H1 (cell line): ENCODE results near the gene DKKL1. TPM values are rescaled to one million over a fixed set of nuclear protein-coding genes. Genes with fewer than 3 reads are reported as not detected.

Source experiments
- CTCF ChIA-PET: fragments of 300-600 bp; sonication (Branson Sonifier 250); formaldehyde crosslinking; loops from one replicate; lab custom pipeline; 2021; ENCODE audit not compliant: partially characterized antibody; lab: Charles Lee
- POLR2A ChIA-PET: fragments of 300-600 bp; sonication (Branson Sonifier 250); formaldehyde crosslinking; loops from one replicate; lab custom pipeline; 2021; ENCODE audit warnings: inconsistent platforms; ENCODE audit not compliant: partially characterized antibody; lab: Charles Lee
- DNase-seq, 2 experiments: peaks; one replicate each; pipeline versions ENCODE4 v3.0.0 to v3.0.0-alpha.2; 2010 to 2022; ENCODE audit warnings: low spot score in 2 of 2, low read depth in 1 of 2, mixed read lengths in 1 of 2
- FAIRE-seq: peaks from 2 replicates; lab custom pipeline; 2011; peaks lifted over from hg19 to GRCh38; lab: Jason Lieb, UNC
- H2AFZ ChIP-seq: 2 replicates; pipeline ENCODE4 v1.8.1; 2012; ENCODE audit warnings: low read length, inconsistent platforms
- H2AK5ac ChIP-seq: 2 replicates; pipeline ENCODE4 v1.6.1; 2013; ENCODE audit warnings: low read depth, low read length
- H2BK120ac ChIP-seq: replicated peaks from 2 replicates; pipeline ENCODE3; 2013; ENCODE audit warnings: low read depth, low read length, inconsistent platforms
- H2BK12ac ChIP-seq: 2 replicates; pipeline ENCODE4 v1.6.1; 2013; ENCODE audit warnings: low read depth, low read length
- H2BK15ac ChIP-seq: 2 replicates; pipeline ENCODE4 v1.6.1; 2013; ENCODE audit warnings: low read length
- H2BK20ac ChIP-seq: 2 replicates; pipeline ENCODE4 v1.6.1; 2013; ENCODE audit warnings: low read length
- H2BK5ac ChIP-seq: 2 replicates; pipeline ENCODE4 v1.6.1; 2013; ENCODE audit warnings: low read depth, low read length
- H3K14ac ChIP-seq: 2 replicates; pipeline ENCODE4 v1.6.1; 2013; ENCODE audit warnings: inconsistent platforms; ENCODE audit not compliant: insufficient read length
- H3K18ac ChIP-seq: 2 replicates; pipeline ENCODE4 v1.6.1; 2013; ENCODE audit warnings: low read length; ENCODE audit errors: extremely low read depth
- H3K23ac ChIP-seq: 2 replicates; pipeline ENCODE4 v1.6.1; 2013; ENCODE audit warnings: inconsistent platforms; ENCODE audit not compliant: insufficient read length
- H3K23me2 ChIP-seq: 2 replicates; pipeline ENCODE4 v1.6.1; 2013; ENCODE audit warnings: low read depth, low read length
- H3K27ac ChIP-seq: 2 replicates; pipeline ENCODE4 v1.6.1; 2011; ENCODE audit warnings: low read depth, low read length, inconsistent platforms
- H3K27me3 ChIP-seq, 4 experiments: replicated peaks in 1 of 4; 1 replicate in 1 of 4; 2 replicates in 3 of 4; pipeline versions ENCODE4 v1.6.1 to v1.8.1; 2011 to 2013; ENCODE audit warnings: low read length in 3 of 4, mild to moderate bottlenecking in 3 of 4, inconsistent platforms in 2 of 4, mixed read lengths in 2 of 4, moderate library complexity in 1 of 4; ENCODE audit not compliant: control insufficient read depth in 3 of 4, insufficient read depth in 3 of 4; ENCODE audit errors: extremely low read depth in 1 of 4
- H3K36me3 ChIP-seq, 4 experiments: 2 replicates each; pipeline versions ENCODE4 v1.6.1 to v1.8.1; 2011 to 2013; ENCODE audit warnings: mild to moderate bottlenecking in 4 of 4, low read length in 3 of 4, moderate library complexity in 2 of 4, control low read depth in 1 of 4, inconsistent platforms in 1 of 4; ENCODE audit not compliant: insufficient read depth in 4 of 4, control insufficient read depth in 2 of 4
- H3K4ac ChIP-seq: replicated peaks from 2 replicates; pipeline ENCODE3; 2013; ENCODE audit warnings: low read length, low read depth, mixed read lengths, inconsistent platforms; ENCODE audit not compliant: insufficient read length
- H3K4me1 ChIP-seq, 4 experiments: replicated peaks in 1 of 4; 1 replicate in 1 of 4; 2 replicates in 3 of 4; pipeline versions ENCODE4 v1.6.1 to v1.8.1; 2011 to 2013; ENCODE audit warnings: low read length in 3 of 4, inconsistent platforms in 2 of 4, mixed read lengths in 1 of 4; ENCODE audit not compliant: insufficient read depth in 4 of 4, control insufficient read depth in 3 of 4
- H3K4me2 ChIP-seq, 2 experiments: 2 replicates each; pipeline versions ENCODE4 v1.6.1 to v1.8.1; 2011 to 2013; ENCODE audit warnings: low read depth in 2 of 2, low read length in 2 of 2, control low read depth in 1 of 2, inconsistent platforms in 1 of 2, mild to moderate bottlenecking in 1 of 2; ENCODE audit not compliant: insufficient read depth in 1 of 2
- H3K4me3 ChIP-seq, 4 experiments: fragments of 200-600, 300-600 bp in 1 of 4; sonication (generic), shearing (Covaris generic), sonication (Bioruptor Twin) in 1 of 4; 2 replicates each; pipeline versions ENCODE4 v1.5.1 to v1.8.1; 2011 to 2016; ENCODE audit warnings: low read length in 4 of 4, low read depth in 3 of 4, control low read depth in 2 of 4, inconsistent platforms in 2 of 4, mild to moderate bottlenecking in 2 of 4, mixed read lengths in 1 of 4, moderate library complexity in 1 of 4; ENCODE audit not compliant: insufficient read depth in 2 of 4; ENCODE audit errors: extremely low read depth in 1 of 4
- H3K56ac ChIP-seq: replicated peaks from 2 replicates; pipeline ENCODE3; 2013; ENCODE audit warnings: low read depth, mild to moderate bottlenecking, mixed read lengths, low read length, inconsistent platforms; ENCODE audit not compliant: insufficient read length
- H3K79me1 ChIP-seq: 2 replicates; pipeline ENCODE4 v1.6.1; 2013; ENCODE audit warnings: low read depth, low read length, control low read depth
- H3K79me2 ChIP-seq, 2 experiments: 2 replicates each; pipeline versions ENCODE4 v1.6.1 to v1.8.1; 2012 to 2013; ENCODE audit warnings: low read length in 2 of 2, mild to moderate bottlenecking in 2 of 2, inconsistent platforms in 1 of 2; ENCODE audit not compliant: insufficient read depth in 2 of 2, control insufficient read depth in 1 of 2
- H3K9ac ChIP-seq, 4 experiments: replicated peaks in 1 of 4; 1 replicate in 1 of 4; 2 replicates in 3 of 4; pipeline versions ENCODE4 v1.6.1 to v1.8.1; 2011 to 2013; ENCODE audit warnings: low read depth in 3 of 4, low read length in 3 of 4, control low read depth in 2 of 4, mild to moderate bottlenecking in 2 of 4, moderate library complexity in 2 of 4, inconsistent platforms in 1 of 4; ENCODE audit errors: extremely low read depth in 1 of 4
- H3K9me3 ChIP-seq, 2 experiments: 2 replicates each; pipeline versions ENCODE4 v1.6.1 to v1.8.1; 2012 to 2013; ENCODE audit warnings: mild to moderate bottlenecking in 2 of 2, moderate library complexity in 2 of 2, control low read depth in 1 of 2, inconsistent platforms in 1 of 2, low read depth in 1 of 2, low read length in 1 of 2, mixed read lengths in 1 of 2; ENCODE audit not compliant: insufficient read depth in 2 of 2
- H4K20me1 ChIP-seq, 2 experiments: replicated peaks in 1 of 2; 2 replicates each; pipeline versions ENCODE3 to v1.8.1; 2011 to 2013; ENCODE audit warnings: inconsistent platforms in 2 of 2, low read length in 2 of 2, mild to moderate bottlenecking in 1 of 2; ENCODE audit not compliant: insufficient read depth in 2 of 2, control insufficient read depth in 1 of 2
- H4K5ac ChIP-seq: 2 replicates; pipeline ENCODE4 v1.6.1; 2013; ENCODE audit warnings: low read length, low read depth, mixed read lengths, inconsistent platforms; ENCODE audit not compliant: insufficient read length
- H4K8ac ChIP-seq: 2 replicates; pipeline ENCODE4 v1.8.0; 2013; ENCODE audit warnings: mild to moderate bottlenecking, moderate library complexity, low read length, inconsistent platforms; ENCODE audit not compliant: insufficient read depth; ENCODE audit errors: extremely low read depth
- H4K91ac ChIP-seq: replicated peaks from 2 replicates; pipeline ENCODE3; 2013; ENCODE audit warnings: low read length, mixed read lengths, inconsistent platforms; ENCODE audit not compliant: insufficient read length
- E2F6 ChIP-seq: IDR thresholded peaks from 2 replicates; pipeline ENCODE4 v1.6.1; 2012; ENCODE audit warnings: inconsistent platforms
- NANOG ChIP-seq: IDR thresholded peaks from 2 replicates; pipeline ENCODE4 v1.6.1; 2011; ENCODE audit warnings: low read length, low read depth, mild to moderate bottlenecking, inconsistent platforms; ENCODE audit not compliant: insufficient read depth, poor library complexity, severe bottlenecking
- WGBS, 2 experiments: shearing (Covaris generic) in 1 of 2; methylation state at CpG; one replicate each; pipeline versions ENCODE4 v1.1.6 to v1.1.7; 2013 to 2015; ENCODE audit warnings: low lambda C conversion rate in 2 of 2, mixed read lengths in 2 of 2, inconsistent platforms in 1 of 2, low coverage in 1 of 2, missing lambda C conversion rate in 1 of 2; ENCODE audit not compliant: insufficient replicate concordance in 2 of 2, insufficient coverage in 1 of 2, insufficient read length in 1 of 2; ENCODE audit errors: extremely low coverage in 1 of 2, missing lambda C conversion rate in 1 of 2; 5-methylcytosine and 5-hydroxymethylcytosine counted together
- polyA plus RNA-seq, 7 experiments: library from polyadenylated mRNA; depleted of rRNA in 3 of 7; stranded (reverse) in 5 of 7; unstranded in 2 of 7; fragments of >200 nt in 5 of 7; fragments of 200-250 nt in 2 of 7; gene quantifications; 1 replicate in 5 of 7; 2 replicates in 1 of 7; 4 replicates in 1 of 7; pipeline versions ENCODE4 v1.2.1 to v1.2.3, GENCODE V29; 2011 to 2013; ENCODE audit warnings: missing spikeins in 2 of 7, mixed read lengths in 2 of 7
- total RNA-seq: library from RNA; stranded (reverse); fragmentation: NEBNext Ultra II Directional; extraction: Animal tissue kit (Norgen Biotek cat#: 25700); gene quantifications from 2 replicates; pipeline ENCODE4 v1.2.1, GENCODE V29; 2021

DKKL1 gene
- total and polyA plus RNA-seq, 2 of the 8 experiments (the other 6 are each of a cell fraction or from before 2014, with no cell fraction given), result 2.6 to 6.8 TPM

DNA sequence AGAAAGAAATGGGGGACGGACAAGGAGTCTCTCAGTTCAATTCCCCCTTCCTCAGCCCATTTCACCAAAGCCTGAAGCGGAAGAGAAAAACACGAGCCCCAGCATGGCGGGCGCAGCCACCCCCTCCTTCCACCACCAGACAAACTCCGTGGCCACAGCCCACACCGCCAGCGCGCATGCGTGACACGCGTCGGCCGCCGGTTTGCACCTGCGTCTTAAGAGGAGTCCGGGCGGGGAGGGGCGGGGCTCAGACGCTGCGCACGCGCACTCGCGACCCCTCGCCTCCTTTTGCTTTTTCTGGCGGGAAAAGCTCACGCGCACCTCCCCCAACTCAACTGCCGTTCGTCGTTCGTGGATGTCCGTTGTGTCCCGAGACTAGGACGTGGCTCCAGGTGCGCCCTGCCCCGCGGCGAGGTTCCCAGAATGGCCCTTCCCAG, 24.3 kb downstream of the DKKL1 start, which contains the start of gene KASH5:
KASH5 (plus strand) TSS at position 314 of the 437 bp plus-strand sequence. CDS start 2,635 bp downstream, outside the sequence.
- H3K9me3 ChIP-seq, result no peaks in the 10 kb centered on the region
- H2BK120ac ChIP-seq, result no peak within 1 kb of the TSS
- no peaks in the 10 kb centered on the region; the same call in 1 of the 2 replicates for H3K23me2 ChIP-seq
- H3K56ac ChIP-seq, result no peak within 1 kb of the TSS
- H3K36me3 ChIP-seq, result no peaks in the 10 kb centered on the region
- no peak within 1 kb of the TSS for H3K4ac ChIP-seq
- H3K23ac ChIP-seq, result no peak within 1 kb of the TSS
- no peak within 1 kb of the TSS for H2AK5ac ChIP-seq
- DNase-seq (no peak), FAIRE-seq (no peak)
- H3K18ac ChIP-seq, result no peak within 1 kb of the TSS
- H2BK12ac ChIP-seq, result no peak within 1 kb of the TSS
- no peak within 1 kb of the TSS for H3K27ac ChIP-seq
- H3K4me1 ChIP-seq, result no peaks in the 10 kb centered on the region; a peak in 2 of 7 replicates
- H3K79me1 ChIP-seq, result no peaks in the 10 kb centered on the region
- ChIA-PET POLR2A (interaction anchor here (0.6 kb wide), 1 partner anchor 21 kb away, joined by 4 read pairs; no protein-coding TSS in a partner anchor), CTCF (interaction anchor here (1.0 kb wide), 1 partner anchor 43 kb away, joined by 4 read pairs; no protein-coding TSS in a partner anchor)
- no peaks in the 10 kb centered on the region for H3K27me3 ChIP-seq
- H3K14ac ChIP-seq, result no peak within 1 kb of the TSS
- no peak within 1 kb of the TSS for H3K4me2 ChIP-seq
- no peak within 1 kb of the TSS for H3K9ac ChIP-seq
- no peaks in the 10 kb centered on the region for H4K20me1 ChIP-seq
- no peak within 1 kb of the TSS for H4K91ac ChIP-seq
- H3K79me2 ChIP-seq, result no peaks in the 10 kb centered on the region
- no peak within 1 kb of the TSS for H2BK15ac ChIP-seq
- H2BK5ac ChIP-seq, result no peak within 1 kb of the TSS
- H2AFZ ChIP-seq, result no peak within 1 kb of the TSS
- TF ChIP-seq NANOG, result no peak
- TF ChIP-seq E2F6, result peak; percentile 80
- no peak within 1 kb of the TSS for H2BK20ac ChIP-seq
- WGBS, 2 experiments, result 97% methylated on average over 19 of the region's 40 CpGs; no CpG with 5 or more reads in 1 of the 2 experiments
- H3K4me3 ChIP-seq, result no peak within 1 kb of the TSS
- no peak within 1 kb of the TSS for H4K5ac ChIP-seq
- H4K8ac ChIP-seq, result no peak within 1 kb of the TSS
